PC-3 (cell line): ENCODE data around the gene ENPP3. TPM values are rescaled to one million over a fixed set of nuclear protein-coding genes. Genes with fewer than 3 reads are reported as not detected.

ENCODE experiments used
- ATAC-seq: fragments of 200-7000 bp; cut with Tn5 transposase; 2 replicates; pipeline ENCODE4 v1.9.1; 2020; ENCODE audit warnings: mild to moderate bottlenecking, moderate library complexity
- BruUV-seq: library from RNA; stranded (reverse); fragments of 400-500 nt; replicated peaks from 2 replicates; lab custom pipeline; 2021; lab: Mats Ljungman, UMichigan
- CTCF ChIA-PET: fragments of 300-600 bp; sonication (Branson Sonifier 250); formaldehyde crosslinking; loops from one replicate; lab custom pipeline; 2022; ENCODE audit warnings: antibody characterized with exemption; lab: Charles Lee
- POLR2A ChIA-PET: fragments of 300-600 bp; sonication (Branson Sonifier 250); formaldehyde crosslinking; loops from one replicate; lab custom pipeline; 2022; ENCODE audit warnings: antibody characterized with exemption; ENCODE audit not compliant: unreplicated experiment; lab: Charles Lee
- DNase-seq: peaks from one replicate; pipeline ENCODE4 v3.0.0-alpha.2; 2015
- H2AFZ ChIP-seq: fragments of 300-600 bp; sonication (generic); 2 replicates; pipeline ENCODE4 v1.6.0; 2016; ENCODE audit warnings: antibody characterized with exemption, low read length
- H3F3A ChIP-seq: fragments of 300-600 bp; sonication (generic); one replicate; pipeline ENCODE4 v1.6.0; 2017; ENCODE audit warnings: antibody characterized with exemption, low read length, control low read depth, mild to moderate bottlenecking; ENCODE audit not compliant: unreplicated experiment
- H3K27ac ChIP-seq: fragments of 300-600 bp; sonication (generic); 2 replicates; pipeline ENCODE4 v1.5.1; 2016; ENCODE audit warnings: mild to moderate bottlenecking, low read length
- H3K27me3 ChIP-seq: fragments of 300-600 bp; sonication (generic); 2 replicates; pipeline ENCODE4 v1.6.1; 2016; ENCODE audit warnings: low read length, mixed read lengths
- H3K36me3 ChIP-seq: fragments of 300-600 bp; sonication (generic); 2 replicates; pipeline ENCODE4 v1.6.1; 2016; ENCODE audit warnings: low read depth, mixed run types, low read length, mixed read lengths
- H3K4me1 ChIP-seq: fragments of 300-600 bp; sonication (generic); 2 replicates; pipeline ENCODE4 v1.5.1; 2016; ENCODE audit warnings: low read length; ENCODE audit not compliant: insufficient read depth
- H3K4me2 ChIP-seq: fragments of 300-600 bp; sonication (generic); 2 replicates; pipeline ENCODE4 v1.6.0; 2016; ENCODE audit warnings: low read length
- H3K4me3 ChIP-seq: fragments of 300-600 bp; sonication (generic); 2 replicates; pipeline ENCODE4 v1.5.1; 2016; ENCODE audit warnings: mild to moderate bottlenecking, low read length, mixed read lengths
- H3K79me2 ChIP-seq: fragments of 300-600 bp; sonication (generic); 2 replicates; pipeline ENCODE4 v1.6.1; 2017; ENCODE audit warnings: low read length, mixed read lengths
- H3K9ac ChIP-seq: fragments of 300-600 bp; sonication (generic); 2 replicates; pipeline ENCODE4 v1.6.0; 2016; ENCODE audit warnings: mild to moderate bottlenecking, low read length
- H3K9me2 ChIP-seq: fragments of 300-600 bp; sonication (generic); replicated peaks from 2 replicates; pipeline ENCODE4 v1.6.1; 2016; ENCODE audit warnings: mixed run types, low read length, mixed read lengths
- H3K9me3 ChIP-seq: fragments of 300-600 bp; sonication (generic); 2 replicates; pipeline ENCODE4 v1.6.1; 2016; ENCODE audit warnings: low read length, mixed read lengths
- H4K20me1 ChIP-seq: fragments of 300-600 bp; sonication (generic); 2 replicates; pipeline ENCODE4 v1.6.1; 2016; ENCODE audit warnings: low read length, mixed read lengths
- EZH2 ChIP-seq: fragments of 300-600 bp; sonication (generic); IDR thresholded peaks from one replicate; pipeline ENCODE4 v1.6.1; 2017; ENCODE audit warnings: antibody characterized with exemption, mild to moderate bottlenecking, low read length; ENCODE audit not compliant: unreplicated experiment
- EZH2phosphoT487 ChIP-seq: fragments of 300-600 bp; sonication (generic); IDR thresholded peaks from 2 replicates; pipeline ENCODE4 v1.6.1; 2018; ENCODE audit warnings: mild to moderate bottlenecking, antibody characterized with exemption, low read length, borderline replicate concordance
- intact Hi-C: fragments of 100-400 bp; cut with micrococcal nuclease; formaldehyde crosslinking; loops from 2 replicates; pipeline ENCODE4 v1.9.0; 2023
- total RNA-seq: library from RNA; depleted of rRNA; stranded (reverse); fragments of >200 nt; gene quantifications from 2 replicates; pipeline ENCODE4 v1.2.3, GENCODE V29; 2014
- TF ChIP-seq, protein P1 (sequence below): fragments of 300-600 bp; sonication (generic); conservative IDR thresholded peaks from 2 replicates; pipeline ENCODE4 v1.5.1; 2017; ENCODE audit warnings: antibody characterized with exemption, low read depth, mild to moderate bottlenecking, low read length

Gene ENPP3
- total RNA-seq, 1 experiment from 2014 or later: 0.18 TPM

DNA sequence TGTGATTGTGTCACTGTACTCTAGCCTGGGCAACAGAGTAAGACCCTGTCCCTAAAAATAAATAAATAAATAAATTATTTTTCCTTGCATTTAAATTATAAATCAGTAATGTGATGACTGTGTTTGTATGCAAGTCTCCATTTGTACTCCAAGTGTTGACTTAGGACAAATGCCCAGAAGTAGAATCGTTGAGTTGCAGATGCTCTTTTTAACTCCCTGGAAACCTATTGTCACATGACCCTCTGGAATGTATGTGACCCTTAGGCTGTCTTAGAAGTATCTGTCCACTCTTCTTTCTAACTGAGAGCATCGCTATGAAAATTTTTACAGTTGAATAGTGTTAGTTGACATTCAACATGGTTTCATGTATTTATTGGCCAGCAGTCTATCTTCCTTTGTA, 45.3 kb downstream of the ENPP3 start:
- Histone ChIP-seq H3K79me2 (no peaks in the 10 kb centered on the region), H4K20me1 (no peaks in the 10 kb centered on the region), H3K27ac (no peak overlapping the region), H3K9ac (no peak overlapping the region), H3K4me1 (no peaks in the 10 kb centered on the region; the same call in 1 of the 2 replicates), H3K27me3 (no peaks in the 10 kb centered on the region), H2AFZ (no peak overlapping the region), H3K4me2 (no peak overlapping the region), H3K4me3 (no peak overlapping the region), H3K9me3 (no peaks in the 10 kb centered on the region), H3F3A (no peaks in the 10 kb centered on the region), H3K36me3 (no peaks in the 10 kb centered on the region), H3K9me2 (no peaks in the 10 kb centered on the region)
- ATAC-seq (peak; percentile 70), DNase-seq (peak; percentile 38)
- no peak for TF ChIP-seq EZH2
- TF ChIP-seq, protein P1, sequence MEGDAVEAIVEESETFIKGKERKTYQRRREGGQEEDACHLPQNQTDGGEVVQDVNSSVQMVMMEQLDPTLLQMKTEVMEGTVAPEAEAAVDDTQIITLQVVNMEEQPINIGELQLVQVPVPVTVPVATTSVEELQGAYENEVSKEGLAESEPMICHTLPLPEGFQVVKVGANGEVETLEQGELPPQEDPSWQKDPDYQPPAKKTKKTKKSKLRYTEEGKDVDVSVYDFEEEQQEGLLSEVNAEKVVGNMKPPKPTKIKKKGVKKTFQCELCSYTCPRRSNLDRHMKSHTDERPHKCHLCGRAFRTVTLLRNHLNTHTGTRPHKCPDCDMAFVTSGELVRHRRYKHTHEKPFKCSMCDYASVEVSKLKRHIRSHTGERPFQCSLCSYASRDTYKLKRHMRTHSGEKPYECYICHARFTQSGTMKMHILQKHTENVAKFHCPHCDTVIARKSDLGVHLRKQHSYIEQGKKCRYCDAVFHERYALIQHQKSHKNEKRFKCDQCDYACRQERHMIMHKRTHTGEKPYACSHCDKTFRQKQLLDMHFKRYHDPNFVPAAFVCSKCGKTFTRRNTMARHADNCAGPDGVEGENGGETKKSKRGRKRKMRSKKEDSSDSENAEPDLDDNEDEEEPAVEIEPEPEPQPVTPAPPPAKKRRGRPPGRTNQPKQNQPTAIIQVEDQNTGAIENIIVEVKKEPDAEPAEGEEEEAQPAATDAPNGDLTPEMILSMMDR: no peak
- no peak for TF ChIP-seq EZH2phosphoT487
- ChIA-PET CTCF (no interaction called here), POLR2A (no interaction called here)
- BruUV-seq: no TSS peak
- intact Hi-C loops: no loop called here

DNA sequence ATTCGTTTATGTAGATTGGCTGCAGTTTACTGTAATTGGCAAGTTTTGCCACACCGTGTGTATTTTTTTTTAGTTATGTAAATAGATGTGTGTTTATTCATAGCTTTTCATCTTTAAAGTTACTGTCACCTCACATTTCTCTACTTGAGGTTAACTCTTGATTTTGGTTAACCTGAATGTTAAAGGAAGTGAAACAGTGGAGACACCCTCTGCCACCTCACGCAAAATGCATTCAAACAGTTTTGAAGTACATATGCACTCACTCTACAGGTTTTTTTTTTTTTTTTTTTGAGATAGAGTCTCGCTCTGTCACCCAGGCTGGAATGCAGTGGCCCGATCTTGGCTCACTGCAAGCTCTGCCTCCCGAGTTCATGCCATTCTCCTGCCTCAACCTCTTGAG, 46.4 kb downstream of the ENPP3 start:
- Histone ChIP-seq H3K36me3 (no peaks in the 10 kb centered on the region), H3K4me3 (no peak overlapping the region), H3K9ac (no peak overlapping the region), H3K27ac (no peak overlapping the region), H3K9me2 (no peaks in the 10 kb centered on the region), H4K20me1 (no peaks in the 10 kb centered on the region), H3K4me2 (no peak overlapping the region), H2AFZ (no peak overlapping the region), H3K4me1 (no peaks in the 10 kb centered on the region; the same call in 1 of the 2 replicates), H3K27me3 (no peaks in the 10 kb centered on the region), H3K79me2 (no peaks in the 10 kb centered on the region), H3K9me3 (no peaks in the 10 kb centered on the region), H3F3A (no peaks in the 10 kb centered on the region)
- CTCF ChIA-PET: no interaction called here
- no TSS peak for BruUV-seq
- POLR2A ChIA-PET: no interaction called here
- TF ChIP-seq EZH2phosphoT487 (no peak), EZH2 (no peak)
- TF ChIP-seq, protein P1: no peak
- DNase-seq (peak; percentile 16), ATAC-seq (no peak)
- intact Hi-C loops: no loop called here

DNA sequence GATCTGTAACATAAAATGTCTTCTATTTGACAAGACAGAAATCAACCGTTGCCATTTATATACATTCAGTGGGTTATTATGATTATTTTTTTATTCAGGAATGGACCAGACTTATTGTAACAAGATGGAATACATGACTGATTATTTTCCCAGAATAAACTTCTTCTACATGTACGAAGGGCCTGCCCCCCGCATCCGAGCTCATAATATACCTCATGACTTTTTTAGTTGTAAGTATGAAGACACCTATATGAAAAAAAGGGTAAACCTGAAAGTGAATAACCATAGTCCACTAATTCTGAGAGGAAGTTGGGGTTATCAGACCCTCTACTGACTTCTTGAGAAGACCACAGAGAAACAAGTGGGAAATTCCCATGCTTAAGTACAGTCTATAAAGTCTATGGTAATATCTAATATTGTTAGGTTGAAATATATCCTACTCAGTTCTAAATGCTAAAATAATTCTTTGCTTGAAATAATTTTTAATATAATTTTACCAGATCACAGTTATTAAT, 48.2 kb downstream of the ENPP3 start:
- no peaks in the 10 kb centered on the region for H3K9me2 ChIP-seq
- H3K27me3 ChIP-seq: no peaks in the 10 kb centered on the region
- H3K9ac ChIP-seq: no peak overlapping the region
- ChIA-PET CTCF (no interaction called here), POLR2A (no interaction called here)
- H3K27ac ChIP-seq: no peak overlapping the region
- BruUV-seq: no TSS peak
- no peaks in the 10 kb centered on the region for H3F3A ChIP-seq
- H2AFZ ChIP-seq: no peak overlapping the region
- no peak overlapping the region for H3K4me3 ChIP-seq
- intact Hi-C loops: no loop called here
- H3K36me3 ChIP-seq: no peaks in the 10 kb centered on the region
- no peak overlapping the region for H3K4me2 ChIP-seq
- no peaks in the 10 kb centered on the region for H3K9me3 ChIP-seq
- ATAC-seq (no peak), DNase-seq (no peak)
- TF ChIP-seq, protein P1: no peak
- TF ChIP-seq EZH2phosphoT487 (no peak), EZH2 (no peak)
- H3K4me1 ChIP-seq: no peaks in the 10 kb centered on the region; the same call in 1 of the 2 replicates
- no peaks in the 10 kb centered on the region for H4K20me1 ChIP-seq
- no peaks in the 10 kb centered on the region for H3K79me2 ChIP-seq
